Mesenchymal stem cell (in vitro differentiated cells and primary cell): ENCODE data around the gene SORBS1.

ENCODE experiments used
- DNase-seq: peaks from one replicate; pipeline ENCODE4 v3.0.0-alpha.2; 2013
- H2AFZ ChIP-seq: one replicate; pipeline ENCODE4 v1.6.1; 2013; ENCODE audit warnings: low read depth, mild to moderate bottlenecking, control low read depth, inconsistent platforms, low read length, moderate library complexity
- H2AK5ac ChIP-seq: 2 replicates; pipeline ENCODE4 v1.6.1; 2013; ENCODE audit warnings: low read length, moderate library complexity, mild to moderate bottlenecking, inconsistent platforms; ENCODE audit not compliant: severe bottlenecking
- H2BK120ac ChIP-seq: one replicate; pipeline ENCODE4 v1.6.1; 2013; ENCODE audit warnings: low read depth, mild to moderate bottlenecking, inconsistent platforms, low read length, moderate library complexity
- H2BK12ac ChIP-seq, 2 experiments: one replicate each; pipeline ENCODE4 v1.6.1; 2013; ENCODE audit warnings: inconsistent platforms in 2 of 2, low read length in 2 of 2, mild to moderate bottlenecking in 2 of 2, moderate library complexity in 2 of 2, control low read depth in 1 of 2
- H2BK15ac ChIP-seq: one replicate; pipeline ENCODE4 v1.6.1; 2013; ENCODE audit warnings: mild to moderate bottlenecking, low read depth, inconsistent platforms; ENCODE audit not compliant: poor library complexity, severe bottlenecking
- H2BK5ac ChIP-seq: 2 replicates; pipeline ENCODE4 v1.6.1; 2013; ENCODE audit warnings: low read depth, mild to moderate bottlenecking, low read length, control low read depth, inconsistent platforms; ENCODE audit not compliant: poor library complexity, severe bottlenecking
- H3K14ac ChIP-seq, 2 experiments: one replicate each; pipeline ENCODE4 v1.6.1; 2013; ENCODE audit warnings: inconsistent platforms in 2 of 2, low read length in 2 of 2, control low read depth in 1 of 2, mild to moderate bottlenecking in 1 of 2, moderate library complexity in 1 of 2
- H3K18ac ChIP-seq, 2 experiments: one replicate each; pipeline ENCODE4 v1.6.1; 2013; ENCODE audit warnings: inconsistent platforms in 2 of 2, low read length in 2 of 2, control low read depth in 1 of 2, low read depth in 1 of 2, mild to moderate bottlenecking in 1 of 2
- H3K23ac ChIP-seq, 2 experiments: one replicate each; pipeline ENCODE4 v1.6.1; 2013; ENCODE audit warnings: inconsistent platforms in 2 of 2, low read length in 2 of 2, mild to moderate bottlenecking in 2 of 2, moderate library complexity in 2 of 2, control low read depth in 1 of 2
- H3K27ac ChIP-seq: 2 replicates; pipeline ENCODE4 v1.5.1; 2013; ENCODE audit warnings: mild to moderate bottlenecking, moderate library complexity, low read length, control low read depth, inconsistent platforms; ENCODE audit not compliant: poor library complexity, severe bottlenecking
- H3K27me3 ChIP-seq, 2 experiments: 2 replicates each; pipeline versions ENCODE4 v1.6.1 to v1.7.0; 2013; ENCODE audit warnings: low read length in 2 of 2, mild to moderate bottlenecking in 2 of 2, moderate library complexity in 2 of 2, control low read depth in 1 of 2, inconsistent platforms in 1 of 2; ENCODE audit not compliant: control insufficient read depth in 1 of 2, insufficient read depth in 1 of 2
- H3K36me3 ChIP-seq, 2 experiments: 2 replicates each; pipeline versions ENCODE4 v1.6.1 to v1.7.0; 2013; ENCODE audit warnings: low read length in 2 of 2, control low read depth in 1 of 2, inconsistent platforms in 1 of 2, low read depth in 1 of 2, mild to moderate bottlenecking in 1 of 2; ENCODE audit not compliant: insufficient read depth in 2 of 2, control insufficient read depth in 1 of 2
- H3K4ac ChIP-seq, 2 experiments: one replicate each; pipeline ENCODE4 v1.6.1; 2013; ENCODE audit warnings: inconsistent platforms in 2 of 2, low read length in 2 of 2, mild to moderate bottlenecking in 2 of 2, moderate library complexity in 2 of 2, control low read depth in 1 of 2, low read depth in 1 of 2
- H3K4me1 ChIP-seq: 2 replicates; pipeline ENCODE4 v1.6.1; 2013; ENCODE audit warnings: low read depth, low read length, control low read depth; ENCODE audit not compliant: control insufficient read depth, insufficient read depth
- H3K4me2 ChIP-seq: 2 replicates; pipeline ENCODE4 v1.6.1; 2013; ENCODE audit warnings: low read length, mild to moderate bottlenecking, inconsistent platforms; ENCODE audit not compliant: poor library complexity, severe bottlenecking
- H3K4me3 ChIP-seq, 2 experiments: 2 replicates each; pipeline versions ENCODE4 v1.5.1 to v1.7.0; 2013; ENCODE audit warnings: low read length in 2 of 2, mild to moderate bottlenecking in 2 of 2, control low read depth in 1 of 2, low read depth in 1 of 2; ENCODE audit not compliant: insufficient read depth in 1 of 2
- H3K79me1 ChIP-seq: replicated peaks from 2 replicates; pipeline ENCODE4 v1.6.1; 2013; ENCODE audit warnings: mild to moderate bottlenecking, control low read depth, low read length, inconsistent platforms; ENCODE audit not compliant: poor library complexity, severe bottlenecking
- H3K9ac ChIP-seq: 2 replicates; pipeline ENCODE4 v1.7.0; 2013; ENCODE audit warnings: mild to moderate bottlenecking, low read length, moderate library complexity
- H3K9me3 ChIP-seq: 2 replicates; pipeline ENCODE4 v1.7.0; 2013; ENCODE audit warnings: mild to moderate bottlenecking, low read length; ENCODE audit not compliant: control insufficient read depth
- H4K8ac ChIP-seq: one replicate; pipeline ENCODE4 v1.6.1; 2013; ENCODE audit warnings: inconsistent platforms, mild to moderate bottlenecking, low read length, moderate library complexity
- H4K91ac ChIP-seq: one replicate; pipeline ENCODE4 v1.6.1; 2013; ENCODE audit warnings: mild to moderate bottlenecking, low read length, inconsistent platforms
- WGBS: methylation state at CpG from one replicate; pipeline ENCODE4 v1.1.7; 2013; ENCODE audit warnings: mixed read lengths; 5-methylcytosine and 5-hydroxymethylcytosine counted together

SORBS1 gene

GRCh38 chr10:95438781-95439180 is 122.4 kb downstream of the SORBS1 start:
- H2BK12ac ChIP-seq: no peak overlapping the region
- H2BK15ac ChIP-seq: no peak overlapping the region
- H3K4me3 ChIP-seq: no peak overlapping the region
- no peak overlapping the region for H4K91ac ChIP-seq
- H3K4me1 ChIP-seq: no peaks in the 10 kb centered on the region
- no peak overlapping the region for H3K27ac ChIP-seq
- H2AFZ ChIP-seq: no peak overlapping the region
- no peaks in the 10 kb centered on the region for H3K9me3 ChIP-seq
- no peak overlapping the region for H3K9ac ChIP-seq
- no peak overlapping the region for H2BK5ac ChIP-seq
- WGBS: 67% methylated on average over 1 of the region's 2 CpGs
- H3K4me2 ChIP-seq: no peak overlapping the region
- H3K18ac ChIP-seq: no peak overlapping the region
- H2BK120ac ChIP-seq: no peak overlapping the region
- no peak for DNase-seq
- H3K27me3 ChIP-seq: no peaks in the 10 kb centered on the region
- H3K36me3 ChIP-seq: peaks cover 0 to 4% of the 10 kb centered on the region in 2 experiments
- no peak overlapping the region for H4K8ac ChIP-seq
- no peak overlapping the region for H3K4ac ChIP-seq
- H3K23ac ChIP-seq: no peak overlapping the region
- no peak overlapping the region for H3K14ac ChIP-seq
- no peaks in the 10 kb centered on the region for H3K79me1 ChIP-seq
- H2AK5ac ChIP-seq: no peak overlapping the region

GRCh38 chr10:95437669-95438068 is 123.5 kb downstream of the SORBS1 start:
- Histone ChIP-seq H2BK5ac (no peak overlapping the region), H2AK5ac (no peak overlapping the region), H3K23ac (no peak overlapping the region), H2BK15ac (no peak overlapping the region), H3K27ac (no peak overlapping the region), H2BK120ac (no peak overlapping the region), H3K14ac (no peak overlapping the region), H3K9ac (no peak overlapping the region), H4K91ac (no peak overlapping the region), H3K79me1 (no peaks in the 10 kb centered on the region), H3K36me3 (peaks cover 0 to 4% of the 10 kb centered on the region in 2 experiments), H3K4me3 (no peak overlapping the region), H2AFZ (no peak overlapping the region), H4K8ac (no peak overlapping the region), H3K9me3 (no peaks in the 10 kb centered on the region), H3K18ac (no peak overlapping the region), H2BK12ac (no peak overlapping the region), H3K27me3 (no peaks in the 10 kb centered on the region), H3K4me2 (no peak overlapping the region), H3K4me1 (peaks cover 7% of the 10 kb centered on the region), H3K4ac (no peak overlapping the region)
- no peak for DNase-seq
- WGBS: 86% methylated on average over 7 of the region's 7 CpGs

- Histone ChIP-seq H2BK120ac (no peak overlapping the region), H3K27ac (no peak overlapping the region), H3K4me2 (no peak overlapping the region), H3K4me1 (peaks cover 13% of the 10 kb centered on the region), H2BK15ac (no peak overlapping the region), H3K18ac (no peak overlapping the region), H3K14ac (no peak overlapping the region), H3K9me3 (no peaks in the 10 kb centered on the region), H2BK12ac (no peak overlapping the region), H3K23ac (no peak overlapping the region), H2BK5ac (no peak overlapping the region), H3K27me3 (no peaks in the 10 kb centered on the region), H4K91ac (no peak overlapping the region), H3K79me1 (no peaks in the 10 kb centered on the region), H2AK5ac (no peak overlapping the region), H3K4me3 (no peak overlapping the region), H3K9ac (no peak overlapping the region), H2AFZ (no peak overlapping the region), H4K8ac (no peak overlapping the region), H3K4ac (no peak overlapping the region), H3K36me3 (peaks cover 0 to 4% of the 10 kb centered on the region in 2 experiments)
- no peak for DNase-seq
- 86% methylated on average over 13 of the region's 13 CpGs for WGBS
Measured at GRCh38 chr10:95435548-95436279, 125.5 kb downstream of the SORBS1 start.

- peaks cover 0 to 4% of the 10 kb centered on the region in 2 experiments for H3K36me3 ChIP-seq
- no peak overlapping the region for H4K91ac ChIP-seq
- no peak overlapping the region for H2BK15ac ChIP-seq
- DNase-seq: no peak
- H2BK120ac ChIP-seq: no peak overlapping the region
- H3K18ac ChIP-seq: no peak overlapping the region
- H2BK12ac ChIP-seq: no peak overlapping the region
- H3K27ac ChIP-seq: no peak overlapping the region
- no peak overlapping the region for H2AFZ ChIP-seq
- H4K8ac ChIP-seq: no peak overlapping the region
- H2AK5ac ChIP-seq: no peak overlapping the region
- no peak overlapping the region for H3K14ac ChIP-seq
- H3K4me1 ChIP-seq: peaks cover 13% of the 10 kb centered on the region
- no peak overlapping the region for H3K4ac ChIP-seq
- no peak overlapping the region for H3K4me3 ChIP-seq
- no peak overlapping the region for H3K23ac ChIP-seq
- no peak overlapping the region for H2BK5ac ChIP-seq
- WGBS: 95% methylated on average over 8 of the region's 9 CpGs
- no peaks in the 10 kb centered on the region for H3K27me3 ChIP-seq
- no peaks in the 10 kb centered on the region for H3K79me1 ChIP-seq
- no peak overlapping the region for H3K4me2 ChIP-seq
- H3K9ac ChIP-seq: no peak overlapping the region
- no peaks in the 10 kb centered on the region for H3K9me3 ChIP-seq
Measured at GRCh38 chr10:95434583-95434982, 126.6 kb downstream of the SORBS1 start.
